Neural cell (in vitro differentiated cells): ENCODE data around the gene MEA1. TPM values are rescaled to one million over a fixed set of nuclear protein-coding genes. Genes with fewer than 3 reads are reported as not detected.

ENCODE experiments used
- H2AFZ ChIP-seq: fragments of 200-600, 300-800 bp; sonication (generic), shearing (Covaris generic); 2 replicates; pipeline ENCODE4 v1.6.0; 2014; ENCODE audit warnings: low read depth, mild to moderate bottlenecking, antibody characterized with exemption, low read length, moderate library complexity
- H3F3A ChIP-seq: fragments of 200-600 bp; shearing (Covaris generic); 2 replicates; pipeline ENCODE4 v1.6.1; 2016; ENCODE audit warnings: mild to moderate bottlenecking, moderate library complexity, mixed read lengths, antibody characterized with exemption, low read length; ENCODE audit not compliant: insufficient read depth, poor library complexity, severe bottlenecking
- H3K27ac ChIP-seq: fragments of 200-600, 300-800 bp; sonication (generic), shearing (Covaris generic); 2 replicates; pipeline ENCODE4 v1.5.1; 2014; ENCODE audit warnings: mild to moderate bottlenecking, low read length, moderate library complexity
- H3K27me3 ChIP-seq: fragments of 300-800, 200-600 bp; sonication (generic), shearing (Covaris generic); 2 replicates; pipeline ENCODE4 v1.6.0; 2014; ENCODE audit warnings: mild to moderate bottlenecking, low read depth, low read length, moderate library complexity; ENCODE audit not compliant: insufficient read depth
- H3K36me3 ChIP-seq: fragments of 300-800, 200-600 bp; sonication (generic), shearing (Covaris generic); 2 replicates; pipeline ENCODE4 v1.5.1; 2014; ENCODE audit warnings: mild to moderate bottlenecking, antibody characterized with exemption, low read length, moderate library complexity; ENCODE audit not compliant: insufficient read depth
- H3K4me2 ChIP-seq: fragments of 300-800, 200-600 bp; sonication (generic), shearing (Covaris generic); 2 replicates; pipeline ENCODE4 v1.6.0; 2014; ENCODE audit warnings: mild to moderate bottlenecking, low read length
- H3K4me3 ChIP-seq: fragments of 300-800, 200-600 bp; sonication (generic), shearing (Covaris generic); 2 replicates; pipeline ENCODE4 v1.5.1; 2014; ENCODE audit warnings: mild to moderate bottlenecking, low read length, moderate library complexity
- H3K79me2 ChIP-seq: fragments of 200-600 bp; shearing (Covaris generic); replicated peaks from 2 replicates; pipeline ENCODE4 v1.6.0; 2014; ENCODE audit warnings: mild to moderate bottlenecking, low read length, moderate library complexity; ENCODE audit not compliant: insufficient read depth
- H3K9ac ChIP-seq: fragments of 300-800, 200-600 bp; sonication (generic), shearing (Covaris generic); 2 replicates; pipeline ENCODE4 v1.6.1; 2016; ENCODE audit warnings: mild to moderate bottlenecking, low read length, mixed read lengths
- H3K9me2 ChIP-seq: fragments of 200-600 bp; shearing (Covaris generic); 2 replicates; pipeline ENCODE4 v1.6.1; 2016; ENCODE audit warnings: mild to moderate bottlenecking, low read length, mixed read lengths; ENCODE audit not compliant: insufficient read depth
- H3K9me3 ChIP-seq: fragments of 200-600, 300-800 bp; sonication (generic), shearing (Covaris generic); 2 replicates; pipeline ENCODE4 v1.6.1; 2016; ENCODE audit warnings: mild to moderate bottlenecking, mixed run types, low read length, moderate library complexity, mixed read lengths
- H4K20me1 ChIP-seq: fragments of 200-600 bp; shearing (Covaris generic); 2 replicates; pipeline ENCODE4 v1.6.1; 2016; ENCODE audit warnings: mild to moderate bottlenecking, mixed run types; ENCODE audit not compliant: insufficient read depth
- CTCF ChIP-seq: fragments of 450-650 bp; IDR thresholded peaks from 2 replicates; pipeline ENCODE4 v1.5.1; 2014; ENCODE audit warnings: antibody characterized with exemption, mild to moderate bottlenecking, moderate library complexity; ENCODE audit not compliant: poor library complexity, severe bottlenecking
- EZH2 ChIP-seq: fragments of 200-600, 300-800 bp; shearing (Covaris generic), sonication (generic); IDR thresholded peaks from 2 replicates; pipeline ENCODE4 v1.6.1; 2014; ENCODE audit warnings: antibody characterized with exemption, low read length, borderline replicate concordance, mild to moderate bottlenecking; ENCODE audit not compliant: insufficient read depth, poor library complexity, severe bottlenecking
- RAD21 ChIP-seq: fragments of 450-650 bp; conservative IDR thresholded peaks from 2 replicates; pipeline ENCODE4 v1.6.1; 2014; ENCODE audit warnings: antibody characterized with exemption, mild to moderate bottlenecking, moderate library complexity
- SMC3 ChIP-seq: fragments of 450-650 bp; conservative IDR thresholded peaks from 2 replicates; pipeline ENCODE4 v1.6.1; 2014; ENCODE audit warnings: antibody characterized with exemption, mild to moderate bottlenecking, moderate library complexity; ENCODE audit not compliant: poor library complexity
- TAF1 ChIP-seq: IDR thresholded peaks from 2 replicates; pipeline ENCODE4 v1.6.1; 2012; ENCODE audit warnings: low read depth
- polyA plus RNA-seq: library from polyadenylated mRNA; depleted of rRNA; stranded (reverse); fragments of >200 nt; gene quantifications from 2 replicates; pipeline ENCODE4 v1.2.3, GENCODE V29; 2014
- TF ChIP-seq, protein P1 (sequence below): IDR thresholded peaks from 2 replicates; pipeline ENCODE4 v1.6.1; 2012; ENCODE audit warnings: borderline replicate concordance

Gene MEA1
- polyA plus RNA-seq, 1 donor from 2014 or later = 119 TPM

DNA sequence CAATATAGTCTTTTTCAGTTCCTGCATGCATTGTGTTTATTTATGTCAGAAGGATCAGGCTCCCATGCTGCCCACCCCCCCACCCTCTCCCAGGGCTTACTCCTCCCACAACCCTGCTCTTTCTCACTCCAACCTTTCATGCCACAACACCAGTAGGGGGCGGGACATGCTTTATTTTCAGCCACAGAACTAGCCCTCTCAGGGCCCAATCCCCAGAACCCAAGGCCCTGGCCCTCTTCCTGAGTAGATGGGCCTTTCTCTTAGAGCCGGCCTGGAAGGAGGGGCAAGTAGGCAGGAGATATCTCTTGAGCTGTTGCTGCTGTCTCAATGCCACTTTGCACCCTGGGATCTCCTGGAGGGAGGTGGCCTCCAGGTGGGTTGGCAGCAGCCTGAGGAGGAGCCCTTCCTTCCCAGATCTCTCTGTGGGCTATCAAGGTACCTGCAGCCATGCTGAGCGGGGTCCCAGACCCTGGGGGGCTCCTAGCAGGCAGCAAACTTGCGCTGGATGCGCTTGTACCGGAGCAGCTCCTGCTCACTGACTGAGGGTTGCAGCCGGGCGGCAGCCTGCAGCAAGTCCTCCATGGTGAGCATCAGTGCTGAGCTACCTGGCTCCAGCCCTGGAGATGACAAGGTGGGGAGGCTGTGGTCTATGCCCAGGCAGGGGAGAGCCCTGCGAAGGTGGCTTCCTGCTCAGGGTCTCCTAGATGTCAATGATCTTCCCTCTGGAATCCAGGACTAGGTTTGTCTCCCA lies 49.7 kb downstream of the MEA1 start:
- Histone ChIP-seq H3K36me3 (no peaks in the 10 kb centered on the region), H3K27me3 (peaks cover 27% of the 10 kb centered on the region), H3F3A (no peaks in the 10 kb centered on the region), H3K9ac (no peak overlapping the region), H3K4me2 (no peak overlapping the region), H3K4me3 (no peak overlapping the region), H3K79me2 (no peaks in the 10 kb centered on the region), H3K9me3 (no peaks in the 10 kb centered on the region), H3K9me2 (no peaks in the 10 kb centered on the region), H2AFZ (no peak overlapping the region), H3K27ac (no peak overlapping the region), H4K20me1 (no peaks in the 10 kb centered on the region)
- TF ChIP-seq, protein P1, sequence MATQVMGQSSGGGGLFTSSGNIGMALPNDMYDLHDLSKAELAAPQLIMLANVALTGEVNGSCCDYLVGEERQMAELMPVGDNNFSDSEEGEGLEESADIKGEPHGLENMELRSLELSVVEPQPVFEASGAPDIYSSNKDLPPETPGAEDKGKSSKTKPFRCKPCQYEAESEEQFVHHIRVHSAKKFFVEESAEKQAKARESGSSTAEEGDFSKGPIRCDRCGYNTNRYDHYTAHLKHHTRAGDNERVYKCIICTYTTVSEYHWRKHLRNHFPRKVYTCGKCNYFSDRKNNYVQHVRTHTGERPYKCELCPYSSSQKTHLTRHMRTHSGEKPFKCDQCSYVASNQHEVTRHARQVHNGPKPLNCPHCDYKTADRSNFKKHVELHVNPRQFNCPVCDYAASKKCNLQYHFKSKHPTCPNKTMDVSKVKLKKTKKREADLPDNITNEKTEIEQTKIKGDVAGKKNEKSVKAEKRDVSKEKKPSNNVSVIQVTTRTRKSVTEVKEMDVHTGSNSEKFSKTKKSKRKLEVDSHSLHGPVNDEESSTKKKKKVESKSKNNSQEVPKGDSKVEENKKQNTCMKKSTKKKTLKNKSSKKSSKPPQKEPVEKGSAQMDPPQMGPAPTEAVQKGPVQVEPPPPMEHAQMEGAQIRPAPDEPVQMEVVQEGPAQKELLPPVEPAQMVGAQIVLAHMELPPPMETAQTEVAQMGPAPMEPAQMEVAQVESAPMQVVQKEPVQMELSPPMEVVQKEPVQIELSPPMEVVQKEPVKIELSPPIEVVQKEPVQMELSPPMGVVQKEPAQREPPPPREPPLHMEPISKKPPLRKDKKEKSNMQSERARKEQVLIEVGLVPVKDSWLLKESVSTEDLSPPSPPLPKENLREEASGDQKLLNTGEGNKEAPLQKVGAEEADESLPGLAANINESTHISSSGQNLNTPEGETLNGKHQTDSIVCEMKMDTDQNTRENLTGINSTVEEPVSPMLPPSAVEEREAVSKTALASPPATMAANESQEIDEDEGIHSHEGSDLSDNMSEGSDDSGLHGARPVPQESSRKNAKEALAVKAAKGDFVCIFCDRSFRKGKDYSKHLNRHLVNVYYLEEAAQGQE = no peak
- TF ChIP-seq SMC3 = no peak
- no peak for TF ChIP-seq EZH2
- TF ChIP-seq CTCF = no peak

DNA sequence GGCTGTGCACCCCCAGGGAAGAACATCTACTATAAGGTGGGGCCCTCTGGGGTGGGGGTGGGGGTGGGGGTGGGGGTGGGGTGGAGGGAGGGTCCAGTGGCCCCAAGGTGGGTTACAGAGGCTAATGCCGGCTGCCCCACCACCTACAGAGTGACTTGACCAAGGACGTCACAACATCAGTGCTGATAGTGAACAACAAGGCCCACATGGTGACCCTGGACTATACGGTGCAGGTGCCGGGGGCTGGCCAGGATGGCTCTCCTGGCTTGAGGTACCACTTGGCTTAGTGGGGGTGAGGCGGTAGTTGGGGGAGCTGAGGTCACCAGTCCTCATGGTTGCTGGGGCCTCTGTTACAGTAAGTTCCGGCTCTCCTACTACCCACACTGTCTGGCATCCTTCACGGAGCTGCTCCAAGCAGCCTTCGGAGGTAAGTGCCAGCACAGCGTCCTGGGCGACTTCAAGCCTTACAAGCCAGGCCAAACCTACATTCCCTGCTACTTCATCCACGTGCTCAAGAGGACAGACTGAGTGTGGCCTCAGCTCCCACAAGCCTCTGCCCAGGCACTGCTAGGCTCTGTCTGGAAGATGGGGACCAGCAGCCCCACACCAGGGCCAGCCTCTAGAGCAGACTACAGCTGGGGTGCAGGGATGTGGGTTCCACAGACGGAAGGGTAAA lies 50.4 kb downstream of the MEA1 start:
- H3K27me3 ChIP-seq = peaks cover 27% of the 10 kb centered on the region
- TF ChIP-seq TAF1 = no peak
- TF ChIP-seq CTCF = no peak
- TF ChIP-seq RAD21 = no peak
- no peak for TF ChIP-seq EZH2

More for the DNA sequence above, 50.4 kb downstream of the MEA1 start:
- Histone ChIP-seq H2AFZ (no peak overlapping the region), H3K4me3 (no peak overlapping the region), H4K20me1 (no peaks in the 10 kb centered on the region), H3K27ac (no peak overlapping the region), H3K36me3 (no peaks in the 10 kb centered on the region), H3K9me3 (no peaks in the 10 kb centered on the region), H3K9ac (no peak overlapping the region), H3K4me2 (no peak overlapping the region), H3K79me2 (no peaks in the 10 kb centered on the region), H3F3A (no peaks in the 10 kb centered on the region), H3K9me2 (no peaks in the 10 kb centered on the region)
